Liver (tissue), 3 donors: ENCODE results near the gene ACTN1.

Experiments used
- EGR1 ChIP-seq, 2 donors: IDR thresholded peaks; 2 replicates each; pipeline ENCODE4 v1.6.1; 2016 to 2018; ENCODE audit warnings: antibody characterized with exemption in 2 of 2, low read depth in 2 of 2
- GABPA ChIP-seq, 2 donors: IDR thresholded peaks in 1 of 2; conservative IDR thresholded peaks in 1 of 2; 2 replicates each; pipeline ENCODE4 v1.6.1; 2016; ENCODE audit warnings: antibody characterized with exemption in 2 of 2, mild to moderate bottlenecking in 1 of 2, moderate library complexity in 1 of 2
- JUND ChIP-seq, 2 donors: IDR thresholded peaks; 2 replicates each; pipeline ENCODE4 v1.6.1; 2016; ENCODE audit warnings: antibody characterized with exemption in 2 of 2
- NR2F2 ChIP-seq: IDR thresholded peaks from 2 replicates; pipeline ENCODE4 v1.6.1; 2016; ENCODE audit warnings: antibody characterized with exemption
- REST ChIP-seq: IDR thresholded peaks from 2 replicates; pipeline ENCODE4 v1.6.1; 2016; ENCODE audit warnings: antibody characterized with exemption, mild to moderate bottlenecking
- TAF1 ChIP-seq: conservative IDR thresholded peaks from 2 replicates; pipeline ENCODE4 v1.6.1; 2016; ENCODE audit warnings: antibody characterized with exemption, mild to moderate bottlenecking
- YY1 ChIP-seq: IDR thresholded peaks from 2 replicates; pipeline ENCODE4 v1.6.1; 2016; ENCODE audit warnings: antibody characterized with exemption, mild to moderate bottlenecking
- ZBTB33 ChIP-seq: IDR thresholded peaks from 2 replicates; pipeline ENCODE4 v1.6.1; 2016; ENCODE audit warnings: antibody characterized with exemption
- TF ChIP-seq, protein P1 (sequence below): fragments of 150-350 bp; IDR thresholded peaks from 2 replicates; pipeline ENCODE4 v1.5.1; 2017; ENCODE audit warnings: improper control_type of control experiment, low read depth, low read length; ENCODE audit not compliant: missing input control
- TF ChIP-seq, protein P2 (sequence below): IDR thresholded peaks from 2 replicates; pipeline ENCODE4 v1.6.1; 2016; ENCODE audit warnings: antibody characterized with exemption
- TF ChIP-seq, protein P3 (sequence below): IDR thresholded peaks from 2 replicates; pipeline ENCODE4 v1.6.1; 2016; ENCODE audit warnings: antibody characterized with exemption
- donor health status: healthy.
- donor health status: healthy.

DNA sequence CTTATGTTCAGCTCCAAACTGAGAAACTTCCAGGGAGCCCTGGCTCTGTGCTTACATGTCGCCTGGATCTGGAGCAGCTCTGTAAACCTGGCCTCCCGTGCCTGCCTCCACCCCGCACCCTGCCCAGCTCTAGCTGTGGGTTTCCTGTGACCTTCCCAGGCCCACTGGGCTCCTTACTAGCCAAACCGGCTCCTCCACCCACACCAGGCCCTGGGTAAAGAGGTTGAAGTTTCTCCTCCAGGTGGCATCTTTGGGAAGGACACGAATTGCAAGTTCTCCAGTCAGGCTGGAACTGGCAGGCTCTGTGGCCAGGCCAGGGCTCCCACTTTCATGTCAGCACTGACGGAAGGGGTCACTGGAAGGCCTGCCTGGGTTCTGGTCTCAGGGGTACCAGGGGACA lies 125.4 kb downstream of the ACTN1 start:
- TF ChIP-seq, protein P1, sequence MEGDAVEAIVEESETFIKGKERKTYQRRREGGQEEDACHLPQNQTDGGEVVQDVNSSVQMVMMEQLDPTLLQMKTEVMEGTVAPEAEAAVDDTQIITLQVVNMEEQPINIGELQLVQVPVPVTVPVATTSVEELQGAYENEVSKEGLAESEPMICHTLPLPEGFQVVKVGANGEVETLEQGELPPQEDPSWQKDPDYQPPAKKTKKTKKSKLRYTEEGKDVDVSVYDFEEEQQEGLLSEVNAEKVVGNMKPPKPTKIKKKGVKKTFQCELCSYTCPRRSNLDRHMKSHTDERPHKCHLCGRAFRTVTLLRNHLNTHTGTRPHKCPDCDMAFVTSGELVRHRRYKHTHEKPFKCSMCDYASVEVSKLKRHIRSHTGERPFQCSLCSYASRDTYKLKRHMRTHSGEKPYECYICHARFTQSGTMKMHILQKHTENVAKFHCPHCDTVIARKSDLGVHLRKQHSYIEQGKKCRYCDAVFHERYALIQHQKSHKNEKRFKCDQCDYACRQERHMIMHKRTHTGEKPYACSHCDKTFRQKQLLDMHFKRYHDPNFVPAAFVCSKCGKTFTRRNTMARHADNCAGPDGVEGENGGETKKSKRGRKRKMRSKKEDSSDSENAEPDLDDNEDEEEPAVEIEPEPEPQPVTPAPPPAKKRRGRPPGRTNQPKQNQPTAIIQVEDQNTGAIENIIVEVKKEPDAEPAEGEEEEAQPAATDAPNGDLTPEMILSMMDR: no peak
- no peak for TF ChIP-seq TAF1
- TF ChIP-seq, protein P2, sequence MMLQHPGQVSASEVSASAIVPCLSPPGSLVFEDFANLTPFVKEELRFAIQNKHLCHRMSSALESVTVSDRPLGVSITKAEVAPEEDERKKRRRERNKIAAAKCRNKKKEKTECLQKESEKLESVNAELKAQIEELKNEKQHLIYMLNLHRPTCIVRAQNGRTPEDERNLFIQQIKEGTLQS: no peak
- no peak for TF ChIP-seq GABPA (IDR thresholded peaks at IDR 0.05 in 1 of 2, conservative IDR thresholded peaks at IDR 0.05 in 1 of 2)
- no peak for TF ChIP-seq EGR1 (IDR thresholded peaks at IDR 0.05; ENCODE audit: low read depth in 2 of 2)
- TF ChIP-seq JUND (IDR thresholded peaks at IDR 0.05): no peak
- TF ChIP-seq, protein P3, sequence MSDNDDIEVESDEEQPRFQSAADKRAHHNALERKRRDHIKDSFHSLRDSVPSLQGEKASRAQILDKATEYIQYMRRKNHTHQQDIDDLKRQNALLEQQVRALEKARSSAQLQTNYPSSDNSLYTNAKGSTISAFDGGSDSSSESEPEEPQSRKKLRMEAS: no peak
- TF ChIP-seq REST: no peak
- no peak for TF ChIP-seq NR2F2
- no peak for TF ChIP-seq YY1
- no peak for TF ChIP-seq ZBTB33
